ENCODE results near the gene GARIN1A.

Gene GARIN1A

GRCh38 chr7:128718967-128719642 is 47.0 kb downstream of the GARIN1A start:
- DNase-seq (ENCODE audit: low spot score): no peak

GRCh38 chr7:128721376-128721775 is 49.3 kb downstream of the GARIN1A start:
- DNase-seq (ENCODE audit: low spot score): no peak
